Right cardiac atrium (tissue), 5 donors: ENCODE measurements around the gene TENM3. TPM values are rescaled to one million over a fixed set of nuclear protein-coding genes. Genes with fewer than 3 reads are reported as not detected.

Experiments
- ATAC-seq, 2 donors: fragments of 200-7000 bp; cut with Tn5 transposase; one replicate each; pipeline versions ENCODE4 v1.8.0 to v1.9.1; 2020; ENCODE audit warnings: moderate library complexity in 2 of 2, mild to moderate bottlenecking in 1 of 2
- DNase-seq, 3 donors: peaks; one replicate each; pipeline ENCODE4 v3.0.0-alpha.2; 2020
- H3K27ac ChIP-seq: one replicate; pipeline ENCODE4 v1.5.1; 2013; ENCODE audit warnings: mild to moderate bottlenecking, low read length, control low read depth, moderate library complexity
- H3K27me3 ChIP-seq: one replicate; pipeline ENCODE4 v1.6.1; 2013; ENCODE audit not compliant: control insufficient read depth, insufficient read depth
- H3K4me1 ChIP-seq: one replicate; pipeline ENCODE4 v1.6.1; 2013; ENCODE audit warnings: low read length; ENCODE audit not compliant: control insufficient read depth, insufficient read depth
- H3K4me3 ChIP-seq: one replicate; pipeline ENCODE4 v1.5.1; 2013; ENCODE audit warnings: low read length, control low read depth
- H3K9me3 ChIP-seq: one replicate; pipeline ENCODE4 v1.6.1; 2013; ENCODE audit warnings: low read length; ENCODE audit not compliant: control insufficient read depth
- WGBS: extraction: QIAGEN DNeasy Blood & Tissue Kit; methylation state at CpG from one replicate; pipeline ENCODE4 v1.1.7; 2013; 5-methylcytosine and 5-hydroxymethylcytosine counted together
- intact Hi-C, 4 donors: fragments of 100-400 bp; cut with DNase I; formaldehyde crosslinking; loops; one replicate each; pipeline versions ENCODE4 v1.11.0 to v1.14.0; 2022 to 2023
- polyA plus RNA-seq: library from polyadenylated mRNA; stranded (reverse); fragments of 200-250 nt; gene quantifications from one replicate; pipeline ENCODE4 v1.2.3, GENCODE V29; 2013
- total RNA-seq, 4 donors: library from RNA; stranded (reverse); fragmentation: NEBNext Ultra II Directional; extraction: Animal tissue kit (Norgen Biotek cat#: 25700); gene quantifications; one replicate each; pipeline ENCODE4 v1.2.1, GENCODE V29; 2021
- donor health status: healthy with polysubstance abuse.
- donor health status: DM: no; HTN: yes; CAD: no.
- donor health status: DM: no; HTN: no; CAD: no.
- donor health status: DM: no; HTN: yes; CAD: no; lungs with severe emphysema.
- donor health status: DM: yes; HTN: yes; CAD: no.

The TENM3 gene
- total and polyA plus RNA-seq, 5 donors = 0.88 to 9.5 (median 5.0) TPM

- intact Hi-C loops = no loop called here
- Histone ChIP-seq H3K9me3 (no peaks in the 10 kb centered on the region), H3K4me1 (no peaks in the 10 kb centered on the region), H3K27me3 (no peaks in the 10 kb centered on the region), H3K4me3 (no peak overlapping the region), H3K27ac (no peak overlapping the region)
- DNase-seq = no peak
- no peak for ATAC-seq
- WGBS = 93% methylated on average over 8 of the region's 8 CpGs
These were observed 297.3 kb downstream of the TENM3 start for GRCh38 chr4:182540496-182540895.

- intact Hi-C loops = no loop called here
- H3K27me3 ChIP-seq = no peaks in the 10 kb centered on the region
- 90% methylated on average over 4 of the region's 4 CpGs for WGBS
- no peaks in the 10 kb centered on the region for H3K9me3 ChIP-seq
- DNase-seq = no peak
- no peak overlapping the region for H3K4me3 ChIP-seq
- no peak for ATAC-seq
- H3K27ac ChIP-seq = no peak overlapping the region
- H3K4me1 ChIP-seq = no peaks in the 10 kb centered on the region
These were observed 304.2 kb downstream of the TENM3 start for GRCh38 chr4:182547435-182547834.

DNA sequence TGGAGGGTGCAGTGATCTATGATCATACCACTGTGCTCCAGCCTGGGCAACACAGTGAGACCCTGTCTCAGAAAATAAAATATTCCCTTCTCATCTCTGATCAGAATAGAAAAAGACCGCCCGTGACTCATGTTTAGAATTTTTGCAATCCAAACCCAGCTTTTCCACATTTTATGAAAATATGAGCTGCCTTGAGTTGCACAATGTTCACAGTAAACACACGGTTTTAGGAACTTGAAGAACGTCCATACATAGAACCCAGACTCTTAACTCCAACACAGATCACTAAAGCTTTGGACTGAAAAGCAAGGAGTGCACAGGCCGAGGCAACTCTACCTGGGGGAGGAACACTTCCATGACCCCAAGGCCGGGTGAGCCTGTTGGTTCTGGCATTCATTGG is 305.0 kb downstream of the TENM3 start:
- WGBS = 86% methylated on average over 6 of the region's 6 CpGs
- intact Hi-C loops = no loop called here
- ATAC-seq = no peak

GRCh38 chr4:182549356-182549755 is 306.2 kb downstream of the TENM3 start:
- Histone ChIP-seq H3K27ac (no peak overlapping the region), H3K4me3 (no peak overlapping the region), H3K27me3 (no peaks in the 10 kb centered on the region), H3K9me3 (no peaks in the 10 kb centered on the region), H3K4me1 (no peaks in the 10 kb centered on the region)
- WGBS = 52% methylated on average over 5 of the region's 5 CpGs
- ATAC-seq = no peak
- no peak for DNase-seq
- intact Hi-C loops = no loop called here

More for the DNA sequence above, 305.0 kb downstream of the TENM3 start:
- no peaks in the 10 kb centered on the region for H3K4me1 ChIP-seq
- DNase-seq = no peak
- no peaks in the 10 kb centered on the region for H3K27me3 ChIP-seq
- H3K4me3 ChIP-seq = no peak overlapping the region
- H3K9me3 ChIP-seq = no peaks in the 10 kb centered on the region
- no peak overlapping the region for H3K27ac ChIP-seq

GRCh38 chr4:182552948-182553347 is 309.7 kb downstream of the TENM3 start:
- intact Hi-C loops = no loop called here
- 84% methylated on average over 9 of the region's 9 CpGs for WGBS
- Histone ChIP-seq H3K4me1 (no peaks in the 10 kb centered on the region), H3K27ac (no peak overlapping the region), H3K9me3 (no peaks in the 10 kb centered on the region), H3K4me3 (no peak overlapping the region), H3K27me3 (no peaks in the 10 kb centered on the region)
- ATAC-seq (no peak), DNase-seq (no peak)

- Histone ChIP-seq H3K4me3 (no peak overlapping the region), H3K27ac (no peak overlapping the region), H3K9me3 (no peaks in the 10 kb centered on the region), H3K27me3 (no peaks in the 10 kb centered on the region), H3K4me1 (no peaks in the 10 kb centered on the region)
- ATAC-seq (no peak), DNase-seq (no peak)
- intact Hi-C loops = no loop called here
- 34% methylated on average over 6 of the region's 6 CpGs for WGBS
These were observed 310.5 kb downstream of the TENM3 start for GRCh38 chr4:182553653-182554052.

DNA sequence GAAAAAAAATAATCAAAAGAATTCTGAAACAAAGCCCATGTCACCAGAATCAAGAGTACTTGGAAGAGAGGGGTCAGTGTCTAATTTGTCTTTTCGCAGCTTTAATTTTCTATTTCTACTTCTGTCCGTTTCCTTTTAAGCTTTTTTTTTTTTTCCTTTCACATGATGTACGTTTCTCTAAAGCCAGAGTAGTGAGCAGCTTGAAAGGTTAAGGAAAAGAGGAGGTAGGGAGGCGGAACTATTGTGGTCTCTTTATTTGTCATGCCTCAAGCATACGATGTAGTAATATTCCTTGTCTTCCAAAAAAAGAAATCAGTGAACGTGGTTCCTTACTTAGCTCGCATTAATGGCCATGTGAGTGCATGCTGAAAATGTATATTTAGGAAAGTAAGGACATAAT is 311.5 kb downstream of the TENM3 start:
- Histone ChIP-seq H3K4me3 (no peak overlapping the region), H3K4me1 (no peaks in the 10 kb centered on the region), H3K27me3 (no peaks in the 10 kb centered on the region), H3K27ac (no peak overlapping the region), H3K9me3 (no peaks in the 10 kb centered on the region)
- DNase-seq = no peak
- WGBS = 68% methylated on average over 7 of the region's 7 CpGs
- ATAC-seq = no peak
- intact Hi-C loops = no loop called here

DNA sequence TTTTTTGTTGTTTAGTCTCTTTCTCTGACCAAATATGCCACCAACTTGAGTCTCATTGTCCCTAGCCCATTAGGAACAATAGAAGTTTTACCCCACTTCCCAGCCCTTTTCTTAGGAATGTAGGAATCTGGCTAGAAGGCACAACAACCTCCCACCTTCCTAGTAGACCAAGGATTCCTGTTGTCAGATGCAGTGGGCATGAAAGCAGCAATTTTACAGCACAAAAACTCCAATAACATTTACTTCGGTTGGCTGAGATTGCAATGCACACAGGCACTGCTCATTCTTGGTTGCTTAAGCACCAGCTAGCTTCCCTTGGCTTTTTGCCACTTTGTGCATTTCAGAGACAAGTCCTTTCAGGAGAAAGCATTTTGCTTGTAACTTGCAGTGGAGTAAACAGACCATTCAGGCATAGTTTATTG is 312.8 kb downstream of the TENM3 start:
- ATAC-seq (no peak), DNase-seq (no peak)
- H3K27ac ChIP-seq = no peak overlapping the region
- WGBS = 64% methylated on average over 1 of the region's 1 CpG
- H3K4me1 ChIP-seq = no peaks in the 10 kb centered on the region
- no peaks in the 10 kb centered on the region for H3K9me3 ChIP-seq
- intact Hi-C loops = no loop called here
- H3K4me3 ChIP-seq = no peak overlapping the region
- H3K27me3 ChIP-seq = no peaks in the 10 kb centered on the region

DNA sequence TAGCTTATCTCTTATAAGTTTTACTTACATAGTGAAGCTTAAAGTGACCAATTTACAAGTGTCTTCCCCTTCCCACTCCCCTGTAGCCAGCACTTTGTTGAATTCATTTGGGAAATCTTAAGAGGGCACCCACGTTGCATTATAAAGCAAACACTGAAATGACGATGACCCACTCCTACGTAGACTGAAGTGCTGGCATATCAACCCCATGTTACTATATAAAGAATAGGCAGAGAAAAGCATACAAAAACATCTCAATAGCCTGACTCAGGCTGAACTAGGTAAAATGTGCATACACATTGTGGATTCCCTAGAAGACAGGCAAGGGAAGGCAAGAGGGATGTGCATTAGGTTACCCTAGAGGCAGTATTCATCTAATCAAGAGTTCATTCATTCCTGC is 313.4 kb downstream of the TENM3 start:
- no peak overlapping the region for H3K4me3 ChIP-seq
- DNase-seq (no peak), ATAC-seq (no peak)
- intact Hi-C loops = no loop called here
- no peaks in the 10 kb centered on the region for H3K9me3 ChIP-seq
- no peaks in the 10 kb centered on the region for H3K4me1 ChIP-seq
- H3K27ac ChIP-seq = no peak overlapping the region
- no peaks in the 10 kb centered on the region for H3K27me3 ChIP-seq
- WGBS = 58% methylated on average over 3 of the region's 3 CpGs

DNA sequence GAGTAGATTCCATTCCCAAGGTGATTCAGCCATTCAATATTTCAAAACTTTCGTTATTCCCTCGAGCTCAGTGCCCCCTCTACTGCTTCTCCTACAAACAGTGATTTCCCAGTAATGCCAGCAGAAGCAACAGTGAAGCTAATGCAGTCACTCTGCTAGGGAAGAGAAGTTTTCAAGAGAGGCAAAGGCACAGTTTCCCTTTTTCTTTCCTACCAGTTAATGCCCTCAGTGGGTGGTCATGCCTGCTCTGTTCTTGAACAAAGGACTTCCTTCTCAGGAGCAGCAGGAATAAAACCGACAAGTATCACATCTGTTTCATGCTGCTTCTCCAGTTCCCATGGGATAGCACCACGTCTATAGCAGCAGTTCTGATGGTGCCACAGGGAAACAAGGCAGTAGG is 317.2 kb downstream of the TENM3 start:
- ATAC-seq (no peak), DNase-seq (no peak)
- no peaks in the 10 kb centered on the region for H3K4me1 ChIP-seq
- H3K27me3 ChIP-seq = no peaks in the 10 kb centered on the region
- no peaks in the 10 kb centered on the region for H3K9me3 ChIP-seq
- H3K4me3 ChIP-seq = no peak overlapping the region
- intact Hi-C loops = no loop called here
- H3K27ac ChIP-seq = no peak overlapping the region
- 48% methylated on average over 4 of the region's 4 CpGs for WGBS

DNA sequence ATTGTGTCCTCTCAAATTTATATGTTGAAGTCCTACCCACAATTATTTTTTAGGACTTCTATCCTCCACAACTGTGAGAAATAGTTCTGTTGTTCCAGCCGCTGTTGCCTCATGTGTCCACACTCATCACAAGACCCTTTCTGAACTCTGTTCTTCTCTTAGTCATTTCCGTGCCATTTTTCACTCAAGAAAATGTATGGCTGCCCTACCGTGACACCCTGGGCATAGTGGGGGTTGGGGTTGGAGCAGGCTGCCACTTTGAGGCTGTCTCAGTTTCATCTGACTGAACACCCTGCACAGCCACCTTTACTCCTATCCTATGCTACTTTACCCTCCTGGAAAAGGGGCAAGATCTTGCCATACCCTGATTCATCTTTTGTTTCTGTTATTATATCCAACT is 319.1 kb downstream of the TENM3 start:
- Histone ChIP-seq H3K27me3 (no peaks in the 10 kb centered on the region), H3K9me3 (no peaks in the 10 kb centered on the region), H3K27ac (no peak overlapping the region), H3K4me1 (no peaks in the 10 kb centered on the region), H3K4me3 (no peak overlapping the region)
- no peak for DNase-seq
- intact Hi-C loops = no loop called here
- WGBS = 84% methylated on average over 3 of the region's 3 CpGs
- no peak for ATAC-seq

DNA sequence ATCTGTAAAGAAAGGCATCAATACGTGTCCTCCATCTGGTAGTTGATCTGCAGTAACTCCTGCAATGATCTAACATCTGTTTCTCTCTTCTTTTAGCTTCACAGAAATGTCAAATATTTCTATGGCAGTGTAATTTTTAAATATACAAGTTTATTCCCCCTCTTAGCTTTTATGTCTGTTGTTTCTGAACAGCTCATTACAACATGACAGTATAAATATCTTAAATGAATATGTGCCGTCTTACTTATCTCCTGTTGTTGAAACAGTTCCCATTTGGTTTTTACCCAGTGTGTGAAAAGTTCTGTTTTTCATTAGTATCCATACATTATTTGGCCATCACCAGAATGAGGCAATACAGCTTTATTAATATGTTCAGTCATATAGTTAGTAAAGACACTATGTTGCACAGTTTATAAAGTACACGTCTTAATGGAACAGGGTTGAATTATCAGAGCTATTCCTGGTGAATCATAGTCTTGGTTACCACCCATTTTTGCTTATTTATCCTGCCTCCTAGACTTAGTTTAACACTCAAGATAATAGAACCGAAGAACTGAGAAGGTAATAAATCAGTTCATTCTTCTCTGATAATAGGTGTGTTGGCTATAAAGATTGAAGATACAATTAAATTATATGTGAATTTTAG is 321.6 kb downstream of the TENM3 start:
- Histone ChIP-seq H3K4me3 (no peak overlapping the region), H3K9me3 (no peaks in the 10 kb centered on the region), H3K27me3 (no peaks in the 10 kb centered on the region), H3K4me1 (no peaks in the 10 kb centered on the region), H3K27ac (no peak overlapping the region)
- 71% methylated on average over 4 of the region's 4 CpGs for WGBS
- ATAC-seq = no peak
- DNase-seq = no peak
- intact Hi-C loops = no loop called here
